Measurements from ENCODE around the gene ABCG2.

GRCh38 chr4:88169298-88169697, 10.9 kb upstream of the ABCG2 start:
- TF ChIP-seq TAF1 (IDR thresholded peaks at IDR 0.05; ENCODE audit: borderline replicate concordance, low read depth, low read length) (no peak), POLR2AphosphoS5 (IDR thresholded peaks at IDR 0.05; ENCODE audit: low read depth, low read length) (no peak), POLR2A (IDR thresholded peaks at IDR 0.05; ENCODE audit: low read depth, low read length) (no peak)
